ENCODE results near the gene BACE1. TPM values are rescaled to one million over a fixed set of nuclear protein-coding genes. Genes with fewer than 3 reads are reported as not detected.

Gene BACE1
- total RNA-seq, 1 donor from 2014 or later: 6.9 TPM

DNA sequence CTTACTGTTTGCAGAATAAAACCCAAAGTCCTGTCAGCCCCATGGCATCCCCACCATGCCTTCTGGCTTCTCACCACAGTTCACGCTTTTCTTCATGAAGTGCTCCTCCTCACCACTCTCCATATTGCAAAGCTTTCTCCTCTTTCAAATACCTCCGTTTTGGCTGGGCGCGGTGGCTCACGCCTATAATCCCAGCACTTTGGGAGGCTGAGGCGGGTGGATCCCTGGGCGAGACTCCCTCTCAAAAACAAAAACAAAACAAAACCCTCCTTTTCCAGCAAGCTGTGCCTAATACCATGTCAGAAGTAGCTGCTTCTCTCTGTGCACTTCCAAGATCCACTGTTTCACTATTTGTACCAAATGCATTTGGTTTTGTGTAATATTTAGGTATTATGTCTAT is 6.7 kb downstream of the BACE1 start:
- DNase-seq (ENCODE audit: low read depth in 2 of 2): no peak

- no peak for DNase-seq (ENCODE audit: low read depth in 2 of 2)
Observed at GRCh38 chr11:117305145-117305544, 10.9 kb downstream of the BACE1 start.

DNA sequence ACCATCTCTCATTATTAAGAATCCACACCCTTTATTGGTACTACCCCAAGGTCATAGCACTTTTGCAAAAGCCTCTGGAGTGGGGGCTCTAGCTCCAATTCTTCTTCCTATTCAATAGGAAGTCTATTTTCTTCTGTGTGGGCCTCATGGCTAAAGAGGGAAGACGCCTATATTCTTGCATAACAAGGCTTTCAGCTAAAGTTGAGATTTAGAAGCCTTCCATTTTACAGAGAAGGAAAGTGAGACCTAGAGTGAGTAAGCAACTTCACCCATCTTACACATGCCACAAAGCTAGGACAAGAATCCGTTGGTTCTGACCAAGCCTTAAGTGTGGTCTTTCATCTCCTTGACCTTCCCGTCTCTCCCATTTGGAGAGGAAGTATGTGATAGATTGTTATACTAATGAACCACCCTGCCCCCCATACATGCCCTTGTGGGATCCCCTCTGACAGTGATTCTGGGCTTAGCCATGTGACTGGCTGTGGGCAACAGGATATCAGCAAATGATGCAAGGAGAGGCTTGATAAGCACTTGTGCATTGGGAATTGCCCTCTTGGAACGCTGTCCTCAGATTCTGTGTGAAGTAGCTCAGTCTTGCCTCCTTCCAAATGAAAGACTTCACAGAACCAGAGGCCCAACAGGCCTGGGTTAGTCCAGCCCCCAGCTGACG is 12.3 kb downstream of the BACE1 start:
- DNase-seq (ENCODE audit: low read depth in 2 of 2): no peak

GRCh38 chr11:117303101-117303500 is 13.0 kb downstream of the BACE1 start:
- DNase-seq (ENCODE audit: low read depth in 2 of 2): no peak

DNA sequence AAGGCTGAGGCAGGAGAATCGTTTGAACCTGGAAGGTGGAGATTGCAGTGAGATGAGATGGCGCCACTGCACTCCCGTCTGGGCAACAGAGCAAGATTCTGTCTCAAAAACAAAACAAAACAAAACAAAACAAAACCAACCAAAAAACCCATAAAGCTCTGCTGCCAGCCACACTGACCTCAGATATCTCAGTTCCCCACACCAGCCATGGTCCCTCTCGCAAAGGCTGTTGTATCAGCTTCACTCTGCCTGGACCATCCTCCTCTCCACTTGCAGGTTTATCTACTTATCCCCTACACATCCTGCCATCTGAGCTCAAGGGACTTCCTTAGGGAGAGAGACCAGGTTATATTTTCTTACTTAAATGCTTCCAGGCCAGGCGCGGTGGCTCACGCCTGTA is 13.8 kb downstream of the BACE1 start:
- no peak for DNase-seq (ENCODE audit: low read depth in 2 of 2)

DNA sequence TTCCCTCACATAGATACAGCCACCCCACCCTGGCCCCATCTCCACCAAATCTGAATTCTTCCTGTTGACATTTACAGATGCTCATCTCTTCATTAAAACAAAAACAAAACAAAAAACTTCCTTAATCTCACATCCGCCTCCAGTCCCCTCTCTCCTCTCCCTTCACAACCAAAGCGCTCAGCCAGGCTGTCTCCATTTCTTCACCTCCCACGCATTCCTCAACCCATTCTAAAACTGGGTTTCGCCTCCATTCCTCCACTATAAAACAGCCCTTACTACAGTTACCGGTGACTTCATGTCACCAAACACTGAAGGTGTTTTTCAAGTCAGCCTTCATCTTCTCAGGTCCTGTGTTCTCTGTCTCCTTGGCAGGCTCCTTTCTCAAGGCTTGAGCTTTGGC is 15.3 kb downstream of the BACE1 start:
- no peak for DNase-seq (ENCODE audit: low read depth in 2 of 2)

DNA sequence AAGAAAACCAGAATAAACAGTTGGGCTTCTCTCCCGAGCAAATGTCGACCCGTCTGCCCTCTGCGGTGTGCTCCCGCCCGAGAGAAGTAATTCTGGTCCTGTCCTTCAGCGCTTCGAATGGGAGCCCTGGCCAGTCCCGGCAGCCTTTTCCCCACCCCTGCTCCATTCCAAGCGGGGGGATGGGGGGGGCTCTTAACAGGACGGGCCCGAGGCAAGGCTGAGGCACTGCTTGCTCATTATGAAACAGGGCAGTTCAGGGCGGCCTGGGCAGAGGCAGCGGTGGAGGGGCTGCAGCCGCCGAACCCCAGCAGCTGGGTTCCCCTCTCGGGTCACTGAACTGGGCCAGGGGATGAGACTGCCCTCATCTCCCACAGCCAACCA is 15.8 kb downstream of the BACE1 start:
- DNase-seq (ENCODE audit: low read depth in 2 of 2): no peak

GRCh38 chr11:117299351-117300282 is 16.4 kb downstream of the BACE1 start:
- no peak for DNase-seq (ENCODE audit: low read depth in 2 of 2)

GRCh38 chr11:117298195-117298594 is 17.9 kb downstream of the BACE1 start:
- no peak for DNase-seq (ENCODE audit: low read depth in 2 of 2)

DNA sequence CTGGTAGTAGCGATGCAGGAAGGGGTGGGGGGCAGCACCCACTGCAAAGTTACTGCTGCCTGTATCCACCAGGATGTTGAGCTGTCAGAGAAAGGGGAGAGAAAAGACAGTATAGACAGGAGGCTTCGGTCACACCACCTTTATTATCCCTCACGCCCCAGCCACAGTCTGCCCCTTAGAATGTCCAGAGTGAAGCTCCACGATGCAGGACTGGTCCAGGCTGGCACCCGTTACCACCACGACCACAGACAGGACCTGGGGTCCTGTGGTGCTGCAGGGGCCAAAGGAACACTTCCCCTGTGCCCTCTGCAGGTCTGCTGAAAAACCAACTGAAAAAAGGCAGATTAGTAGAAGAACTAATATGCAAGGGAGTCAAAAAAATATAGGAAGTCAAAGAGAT is 19.2 kb downstream of the BACE1 start:
- no peak for DNase-seq (ENCODE audit: low read depth in 2 of 2)

DNA sequence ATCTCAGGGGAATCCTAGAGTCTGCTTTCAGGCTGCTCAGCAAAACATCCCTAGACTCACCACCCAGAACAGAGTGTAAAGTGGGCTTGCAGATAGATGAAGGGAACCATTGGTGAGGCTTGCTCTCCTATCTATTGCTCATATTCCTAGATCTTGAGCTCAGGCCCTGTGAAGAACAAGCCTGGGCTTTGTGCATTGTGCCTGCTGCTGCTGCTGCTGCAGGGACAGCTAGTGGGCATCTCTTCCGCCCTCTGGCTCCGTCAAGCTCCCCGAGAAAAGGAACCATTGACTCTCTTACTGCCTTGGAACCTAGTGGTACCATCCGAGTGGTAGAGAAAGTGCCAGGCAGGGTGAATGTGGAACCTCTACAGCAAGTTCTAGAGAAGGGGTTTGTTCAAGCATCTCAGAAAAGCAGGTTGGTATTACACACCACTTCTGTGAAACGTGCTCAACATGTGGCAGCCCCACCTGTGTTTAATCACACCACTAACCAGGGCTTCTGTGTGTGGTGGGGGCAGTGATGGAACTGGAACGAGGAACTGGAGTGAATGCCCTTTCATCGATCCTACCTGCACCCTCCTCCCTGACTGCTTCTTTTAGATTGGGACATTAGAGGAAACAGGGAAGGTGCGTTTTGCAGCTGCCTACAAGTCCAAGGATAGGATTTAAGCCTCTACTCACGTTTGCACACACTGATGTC is 20.5 kb downstream of the BACE1 start:
- DNase-seq (ENCODE audit: low read depth in 2 of 2): no peak

GRCh38 chr11:117292616-117293015 is 23.4 kb downstream of the BACE1 start:
- no peak for DNase-seq (ENCODE audit: low read depth in 2 of 2)

DNA sequence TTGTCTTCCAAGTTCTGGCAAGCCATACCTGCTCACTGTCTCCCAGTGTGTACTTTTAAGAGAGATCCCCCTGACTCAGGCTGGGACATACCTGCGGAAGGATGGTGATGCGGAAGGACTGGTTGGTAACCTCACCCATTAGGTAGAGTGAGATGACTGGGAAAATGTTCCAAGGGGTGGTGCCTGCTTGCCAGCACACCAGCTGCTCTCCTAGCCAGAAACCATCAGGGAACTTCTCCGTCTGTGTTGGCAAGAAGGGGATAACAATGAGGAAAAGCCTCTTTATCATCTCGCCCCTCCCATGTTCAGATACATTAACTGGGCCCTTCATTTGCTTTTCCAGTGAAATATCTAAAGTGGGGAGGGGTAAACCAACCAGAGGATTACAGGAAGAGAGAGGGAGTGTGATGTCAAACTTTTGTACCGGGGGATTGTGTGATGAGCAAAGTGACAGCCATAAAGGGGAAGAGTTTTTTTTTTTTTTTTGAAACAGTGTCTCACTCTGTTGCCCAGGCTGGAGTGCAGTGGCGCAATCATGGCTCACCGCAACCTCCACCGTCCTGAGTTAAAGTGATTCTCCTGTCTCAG is 25.2 kb downstream of the BACE1 start, which contains the start of gene BACE1-AS:
Gene BACE1-AS, plus strand, starts transcription at position 538 of the 588 bp plus-strand sequence.
- DNase-seq (ENCODE audit: low read depth in 2 of 2): no peak

GRCh38 chr11:117289795-117290194 is 26.3 kb downstream of the BACE1 start:
- no peak for DNase-seq (ENCODE audit: low read depth in 2 of 2)

DNA sequence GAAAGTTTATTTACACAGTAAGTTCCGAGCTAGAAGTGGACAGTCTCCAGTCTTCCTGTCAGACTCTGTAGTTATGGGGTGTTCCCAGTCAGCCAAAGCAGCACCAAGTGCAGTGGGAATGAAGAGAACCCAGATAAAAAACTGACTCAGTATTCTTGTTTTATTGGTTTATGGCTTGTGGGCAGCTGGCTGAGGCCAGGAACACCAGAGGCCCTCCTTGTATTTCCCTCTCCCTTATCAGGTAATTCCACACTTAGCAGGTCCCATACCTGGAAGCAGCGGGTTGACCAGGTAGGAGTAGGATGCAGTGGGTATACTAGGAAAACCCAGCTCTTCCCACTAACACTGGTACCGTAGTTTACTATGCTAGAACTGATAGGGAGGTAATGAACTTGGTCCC is 28.4 kb downstream of the BACE1 start:
- peak in 1 of 2 donors; percentile 41 for DNase-seq (ENCODE audit: low read depth in 2 of 2)

- DNase-seq (ENCODE audit: low read depth in 2 of 2): no peak
Observed at GRCh38 chr11:117286588-117286987, 29.5 kb downstream of the BACE1 start.

DNA sequence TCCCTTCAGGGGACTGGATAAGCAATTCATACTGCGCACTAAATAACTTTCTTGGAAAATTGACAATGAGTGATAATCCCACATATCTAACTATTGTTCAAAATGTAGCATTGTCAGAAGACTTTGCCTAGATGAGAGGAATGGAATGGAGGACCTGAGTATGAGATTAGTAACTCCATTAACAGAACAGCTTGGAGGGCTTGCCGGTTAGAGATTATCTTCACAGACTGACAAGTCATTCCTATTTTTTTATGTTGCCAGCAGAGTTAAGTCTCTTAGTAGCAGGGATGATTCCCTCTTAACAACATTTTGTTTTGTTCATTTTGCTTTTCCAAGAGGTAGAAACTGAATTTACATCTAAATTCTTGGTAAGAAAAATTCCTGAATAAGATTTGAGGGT is 32.0 kb downstream of the BACE1 start:
- no peak for DNase-seq (ENCODE audit: low read depth in 2 of 2)

GRCh38 chr11:117282956-117283355 is 33.1 kb downstream of the BACE1 start:
- no peak for DNase-seq (ENCODE audit: low read depth in 2 of 2)

DNA sequence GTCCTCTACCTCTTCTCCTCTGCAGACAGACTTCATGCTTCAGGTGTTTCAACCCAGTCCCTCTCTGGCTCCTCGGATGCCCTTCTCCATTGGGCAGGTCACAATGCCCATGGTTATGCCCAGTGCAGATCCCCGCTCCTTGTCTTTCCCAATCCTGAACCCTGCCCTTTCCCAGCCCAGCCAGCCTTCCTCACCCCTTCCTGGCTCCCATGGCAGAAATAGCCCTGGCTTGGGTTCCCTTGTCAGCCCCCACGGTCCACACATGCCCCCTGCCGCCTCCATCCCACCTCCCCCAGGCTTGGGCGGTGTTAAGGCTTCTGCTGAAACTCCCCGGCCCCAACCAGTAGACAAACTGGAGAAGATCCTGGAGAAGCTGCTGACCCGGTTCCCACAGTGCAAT is 34.2 kb downstream of the BACE1 start:
- DNase-seq (ENCODE audit: low read depth in 2 of 2): no peak

- peak in 1 of 2 donors; percentile 87 for DNase-seq (ENCODE audit: low read depth in 2 of 2)
Observed at GRCh38 chr11:117281159-117281558, 34.9 kb downstream of the BACE1 start.

DNA sequence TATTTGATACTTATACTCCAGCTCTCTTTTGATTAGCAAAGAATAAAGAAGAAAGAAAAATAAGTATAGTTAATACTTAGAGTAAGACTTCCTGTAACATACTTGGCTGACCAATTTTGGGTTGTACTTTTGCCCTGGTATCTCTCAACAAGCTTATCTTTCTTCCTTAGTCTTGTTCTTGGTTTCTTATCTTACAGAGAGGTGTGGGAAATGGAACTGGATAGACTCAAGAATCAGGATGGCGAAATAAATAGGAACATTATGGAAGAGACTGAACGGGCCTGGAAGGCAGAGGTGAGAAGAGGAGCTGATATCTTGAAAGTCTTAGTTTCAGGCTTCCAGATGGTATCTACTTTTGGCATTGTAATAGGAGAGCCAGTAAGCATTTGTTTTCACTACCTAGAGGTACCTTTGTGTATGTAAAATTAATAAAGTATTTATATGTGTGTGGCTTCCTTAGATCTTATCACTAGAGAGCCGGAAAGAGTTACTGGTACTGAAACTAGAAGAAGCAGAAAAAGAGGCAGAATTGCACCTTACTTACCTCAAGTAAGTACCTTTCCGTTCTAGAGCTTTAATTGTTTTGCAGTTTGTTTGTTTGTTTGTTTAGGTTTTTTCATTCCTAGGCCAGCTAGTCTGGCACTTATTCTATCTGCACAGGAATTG is 36.2 kb downstream of the BACE1 start:
- DNase-seq (ENCODE audit: low read depth in 2 of 2): no peak
